ENCODE measurements around the gene ZNF683. TPM values are rescaled to one million over a fixed set of nuclear protein-coding genes. Genes with fewer than 3 reads are reported as not detected.

The ZNF683 gene
- total and polyA plus RNA-seq, 9 of the 15 experiments (the other 6 are each of a cell fraction or from before 2014, with no cell fraction given) = not detected

- intact Hi-C loops (cut with micrococcal nuclease) = loop anchor here (10.0 kb wide), 1 partner anchor 213 kb away; the partner anchor contains the start of genes CNKSR1 and ZNF593OS
- POLR2A ChIA-PET = interaction anchor here (0.6 to 1.4 kb wide), 2 partner anchors 9 to 84 kb away, joined by 3 read pairs; no protein-coding TSS in a partner anchor
- Histone ChIP-seq H3K4me1 (replicated peaks in 1 of 2; ENCODE audit: control insufficient read depth in 2 of 2, insufficient read depth in 2 of 2, low read length in 2 of 2) (peaks cover 5 to 18% of the 10 kb centered on the region in 2 experiments), H3K36me3 (ENCODE audit: control insufficient read depth, insufficient read depth, low read length) (no peaks in the 10 kb centered on the region), H3K79me2 (ENCODE audit: control insufficient read depth, insufficient read depth, low read length) (no peaks in the 10 kb centered on the region), H4K20me1 (replicated peaks; ENCODE audit: control insufficient read depth, insufficient read depth, low read length) (no peaks in the 10 kb centered on the region), H3K27me3 (ENCODE audit: control insufficient read depth in 2 of 2, insufficient read depth in 2 of 2, low read length in 2 of 2) (no peaks in the 10 kb centered on the region), H3K9me1 (ENCODE audit: control insufficient read depth, insufficient read depth, low read length) (no peaks in the 10 kb centered on the region), H3K4me3 (no peak overlapping the region), H3K9ac (ENCODE audit: insufficient read depth in 1 of 2, low read depth in 2 of 2, low read length in 2 of 2) (no peak overlapping the region), H3K9me3 (replicated peaks; ENCODE audit: control insufficient read depth, insufficient read depth, low read depth, low read length) (no peaks in the 10 kb centered on the region), H3K4me2 (ENCODE audit: insufficient read depth, low read length) (no peak overlapping the region), H2AFZ (ENCODE audit: low read depth, low read length) (no peak overlapping the region), H3K27ac (ENCODE audit: extremely low read depth, low read depth, low read length) (no peak overlapping the region)
- DNase-seq (ENCODE audit: extremely low read depth in 1 of 4, low spot score in 3 of 4) (peak in 2 of 4 experiments; percentile 3 to 72), FAIRE-seq (peak; percentile 37), ATAC-seq (peak; percentile 61)
- in situ Hi-C loops (cut with MboI) = no loop called here
- CTCF ChIA-PET (ENCODE audit: low intra/inter-chr PET ratio) = no interaction called here
- BruUV-seq (replicated peaks) = no TSS peak
- WGBS (ENCODE audit: insufficient coverage, low coverage, missing lambda C conversion rate) = 3% methylated on average over 7 of the region's 7 CpGs
- TF ChIP-seq ARNT (IDR thresholded peaks at IDR 0.05) (peak in 1 of 2 experiments; percentile 68; a peak in 2 of 4 replicates), SMAD1 (IDR thresholded peaks at IDR 0.05; ENCODE audit: low read depth, low read length, partially characterized antibody) (no peak), ZNF699 (CRISPR knock-in tag; IDR thresholded peaks at IDR 0.05; ENCODE audit: insufficient replicate concordance) (no peak), POLR3G (IDR thresholded peaks at IDR 0.05; ENCODE audit: extremely low read depth, insufficient read length, insufficient replicate concordance) (no peak), YY1 (IDR thresholded peaks at IDR 0.05; ENCODE audit: borderline replicate concordance in 1 of 3, control insufficient read depth in 1 of 3, extremely low read depth in 1 of 3, insufficient read depth in 3 of 3, insufficient read length in 1 of 3, insufficient replicate concordance in 2 of 3, low read depth in 1 of 3, low read length in 2 of 3) (no peak), ZNF77 (CRISPR knock-in tag; IDR thresholded peaks at IDR 0.05) (no peak), CTBP1 (IDR thresholded peaks at IDR 0.05; ENCODE audit: borderline replicate concordance) (peak; percentile 57; the same call in 1 of the 2 replicates), NFIX (CRISPR knock-in tag; IDR thresholded peaks at IDR 0.05; ENCODE audit: low read depth) (no peak), MAFG (tag; conservative IDR thresholded peaks at IDR 0.05) (0 out of 2 replicates have a peak, but pooled peaks have one; percentile 11), TBL1XR1 (IDR thresholded peaks at IDR 0.05; ENCODE audit: low read length in 2 of 2) (peak in 1 of 2 experiments; percentile 59; a peak in 1 of 4 replicates)
- TF ChIP-seq, protein P1, sequence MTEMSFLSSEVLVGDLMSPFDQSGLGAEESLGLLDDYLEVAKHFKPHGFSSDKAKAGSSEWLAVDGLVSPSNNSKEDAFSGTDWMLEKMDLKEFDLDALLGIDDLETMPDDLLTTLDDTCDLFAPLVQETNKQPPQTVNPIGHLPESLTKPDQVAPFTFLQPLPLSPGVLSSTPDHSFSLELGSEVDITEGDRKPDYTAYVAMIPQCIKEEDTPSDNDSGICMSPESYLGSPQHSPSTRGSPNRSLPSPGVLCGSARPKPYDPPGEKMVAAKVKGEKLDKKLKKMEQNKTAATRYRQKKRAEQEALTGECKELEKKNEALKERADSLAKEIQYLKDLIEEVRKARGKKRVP (CRISPR knock-in tag; IDR thresholded peaks at IDR 0.05) = peak; percentile 75; the same call in 1 of the 2 replicates
- TF ChIP-seq, protein P2, sequence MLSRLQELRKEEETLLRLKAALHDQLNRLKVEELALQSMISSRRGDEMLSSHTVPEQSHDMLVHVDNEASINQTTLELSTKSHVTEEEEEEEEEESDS (CRISPR knock-in tag; IDR thresholded peaks at IDR 0.05) = no peak
- TF ChIP-seq, protein P3, sequence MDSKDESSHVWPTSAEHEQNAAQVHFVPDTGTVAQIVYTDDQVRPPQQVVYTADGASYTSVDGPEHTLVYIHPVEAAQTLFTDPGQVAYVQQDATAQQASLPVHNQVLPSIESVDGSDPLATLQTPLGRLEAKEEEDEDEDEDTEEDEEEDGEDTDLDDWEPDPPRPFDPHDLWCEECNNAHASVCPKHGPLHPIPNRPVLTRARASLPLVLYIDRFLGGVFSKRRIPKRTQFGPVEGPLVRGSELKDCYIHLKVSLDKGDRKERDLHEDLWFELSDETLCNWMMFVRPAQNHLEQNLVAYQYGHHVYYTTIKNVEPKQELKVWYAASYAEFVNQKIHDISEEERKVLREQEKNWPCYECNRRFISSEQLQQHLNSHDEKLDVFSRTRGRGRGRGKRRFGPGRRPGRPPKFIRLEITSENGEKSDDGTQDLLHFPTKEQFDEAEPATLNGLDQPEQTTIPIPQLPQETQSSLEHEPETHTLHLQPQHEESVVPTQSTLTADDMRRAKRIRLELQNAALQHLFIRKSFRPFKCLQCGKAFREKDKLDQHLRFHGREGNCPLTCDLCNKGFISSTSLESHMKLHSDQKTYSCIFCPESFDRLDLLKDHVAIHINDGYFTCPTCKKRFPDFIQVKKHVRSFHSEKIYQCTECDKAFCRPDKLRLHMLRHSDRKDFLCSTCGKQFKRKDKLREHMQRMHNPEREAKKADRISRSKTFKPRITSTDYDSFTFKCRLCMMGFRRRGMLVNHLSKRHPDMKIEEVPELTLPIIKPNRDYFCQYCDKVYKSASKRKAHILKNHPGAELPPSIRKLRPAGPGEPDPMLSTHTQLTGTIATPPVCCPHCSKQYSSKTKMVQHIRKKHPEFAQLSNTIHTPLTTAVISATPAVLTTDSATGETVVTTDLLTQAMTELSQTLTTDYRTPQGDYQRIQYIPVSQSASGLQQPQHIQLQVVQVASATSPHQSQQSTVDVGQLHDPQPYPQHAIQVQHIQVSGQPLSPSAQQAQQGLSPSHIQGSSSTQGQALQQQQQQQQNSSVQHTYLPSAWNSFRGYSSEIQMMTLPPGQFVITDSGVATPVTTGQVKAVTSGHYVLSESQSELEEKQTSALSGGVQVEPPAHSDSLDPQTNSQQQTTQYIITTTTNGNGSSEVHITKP (IDR thresholded peaks at IDR 0.05; ENCODE audit: partially characterized antibody) = no peak
- TF ChIP-seq, protein P4, sequence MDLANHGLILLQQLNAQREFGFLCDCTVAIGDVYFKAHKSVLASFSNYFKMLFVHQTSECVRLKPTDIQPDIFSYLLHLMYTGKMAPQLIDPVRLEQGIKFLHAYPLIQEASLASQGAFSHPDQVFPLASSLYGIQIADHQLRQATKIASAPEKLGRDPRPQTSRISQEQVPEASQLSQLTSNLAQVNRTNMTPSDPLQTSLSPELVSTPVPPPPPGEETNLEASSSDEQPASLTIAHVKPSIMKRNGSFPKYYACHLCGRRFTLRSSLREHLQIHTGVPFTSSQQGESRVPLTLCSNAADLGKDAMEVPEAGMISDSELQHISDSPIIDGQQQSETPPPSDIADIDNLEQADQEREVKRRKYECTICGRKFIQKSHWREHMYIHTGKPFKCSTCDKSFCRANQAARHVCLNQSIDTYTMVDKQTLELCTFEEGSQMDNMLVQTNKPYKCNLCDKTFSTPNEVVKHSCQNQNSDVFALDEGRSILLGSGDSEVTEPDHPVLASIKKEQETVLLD (IDR thresholded peaks at IDR 0.05) = peak; percentile 32; the same call in 1 of the 2 replicates
Measured at GRCh38 chr1:26387447-26387846, 14.9 kb upstream of the ZNF683 start.
